GM12874 (cell line): ENCODE measurements around the gene MAP1B.

Experiments
- CTCF ChIP-seq: IDR thresholded peaks from 2 replicates; pipeline ENCODE4 v1.5.1; 2011; ENCODE audit warnings: low read depth, mild to moderate bottlenecking, control low read depth, low read length, moderate library complexity; ENCODE audit not compliant: insufficient read depth

The MAP1B gene

GRCh38 chr5:72206160-72206559 lies 98.9 kb downstream of the MAP1B start:
- no peak for TF ChIP-seq CTCF

GRCh38 chr5:72206994-72207393 lies 99.7 kb downstream of the MAP1B start:
- TF ChIP-seq CTCF, result no peak

- no peak for TF ChIP-seq CTCF
Measured at GRCh38 chr5:72208324-72208926, 101.2 kb downstream of the MAP1B start.

- TF ChIP-seq CTCF, result no peak
Measured at GRCh38 chr5:72209147-72210115, 102.2 kb downstream of the MAP1B start.

- no peak for TF ChIP-seq CTCF
Measured at GRCh38 chr5:72210888-72211678, 103.8 kb downstream of the MAP1B start.

- TF ChIP-seq CTCF, result no peak
Measured at GRCh38 chr5:72212171-72212570, 104.9 kb downstream of the MAP1B start.

GRCh38 chr5:72213482-72213881 lies 106.2 kb downstream of the MAP1B start:
- no peak for TF ChIP-seq CTCF
